HepG2 (cell line): ENCODE data around the gene C11orf16. TPM values are rescaled to one million over a fixed set of nuclear protein-coding genes. Genes with fewer than 3 reads are reported as not detected.

Experiments used
- ATAC-seq: fragments of 200-7000 bp; cut with Tn5 transposase; 3 replicates; pipeline ENCODE4 v1.9.1; 2020; ENCODE audit warnings: mild to moderate bottlenecking, moderate library complexity
- BruUV-seq: library from RNA; stranded (reverse); fragments of 400-500 nt; replicated peaks from 2 replicates; lab custom pipeline; 2021; lab: Mats Ljungman, UMichigan
- CTCF ChIA-PET: fragments of 300-600 bp; formaldehyde crosslinking; extraction: SDS; loops from one replicate; lab custom pipeline; 2021; ENCODE audit warnings: low total read pairs, inconsistent platforms, low intra/inter-chr PET ratio; lab: Yijun Ruan, JAX
- POLR2A ChIA-PET: fragments of 350-600 bp; sonication (Branson Sonifier 250); formaldehyde crosslinking; loops from one replicate; lab custom pipeline; 2020; ENCODE audit warnings: antibody characterized with exemption, inconsistent platforms; lab: Yijun Ruan, JAX
- DNase-seq: peaks from one replicate; pipeline ENCODE4 v3.0.0-alpha.2; 2015; ENCODE audit warnings: low spot score
- FAIRE-seq: peaks from 3 replicates; lab custom pipeline; 2011; peaks lifted over from hg19 to GRCh38; lab: Jason Lieb, UNC
- H2AFZ ChIP-seq: one replicate; pipeline ENCODE4 v1.6.1; 2011; ENCODE audit warnings: low read length, inconsistent platforms
- H3K27ac ChIP-seq: fragments of 300-600 bp; 3 replicates; pipeline ENCODE4 v1.8.0; 2011; ENCODE audit warnings: mixed run types, mild to moderate bottlenecking, mixed read lengths, low read length, inconsistent platforms; ENCODE audit not compliant: insufficient read depth; ENCODE audit errors: extremely low read length
- H3K27me3 ChIP-seq, 2 experiments: fragments of 200-600 bp in 1 of 2; 2 replicates in 1 of 2; 3 replicates in 1 of 2; pipeline versions ENCODE4 v1.6.0 to v1.8.0; 2011; ENCODE audit warnings: low read length in 2 of 2, mild to moderate bottlenecking in 2 of 2, moderate library complexity in 2 of 2, inconsistent platforms in 1 of 2; ENCODE audit not compliant: insufficient read depth in 2 of 2, control insufficient read depth in 1 of 2
- H3K36me3 ChIP-seq, 2 experiments: fragments of 200-600 bp in 1 of 2; replicated peaks in 1 of 2; 2 replicates in 1 of 2; 3 replicates in 1 of 2; pipeline versions ENCODE4 v1.5.1 to v1.8.0; 2011; ENCODE audit warnings: low read length in 2 of 2, inconsistent platforms in 1 of 2; ENCODE audit not compliant: insufficient read depth in 2 of 2, control insufficient read depth in 1 of 2
- H3K4me1 ChIP-seq: 2 replicates; pipeline ENCODE4 v1.5.1; 2012; ENCODE audit warnings: low read length, inconsistent platforms; ENCODE audit not compliant: insufficient read depth
- H3K4me2 ChIP-seq: 2 replicates; pipeline ENCODE4 v1.6.0; 2011; ENCODE audit warnings: low read depth, low read length, inconsistent platforms
- H3K4me3 ChIP-seq, 3 experiments: fragments of 200-600 bp in 1 of 3; sonication (generic), shearing (Covaris generic) in 1 of 3; replicated peaks in 1 of 3; 2 replicates each; pipeline ENCODE4 v1.5.1; 2011 to 2016; ENCODE audit warnings: low read length in 3 of 3, inconsistent platforms in 2 of 3, low read depth in 2 of 3, mild to moderate bottlenecking in 2 of 3, control low read depth in 1 of 3, mixed read lengths in 1 of 3; ENCODE audit not compliant: insufficient read depth in 1 of 3
- H3K79me2 ChIP-seq: one replicate; pipeline ENCODE4 v1.6.1; 2011; ENCODE audit warnings: low read length, inconsistent platforms; ENCODE audit not compliant: insufficient read depth
- H3K9ac ChIP-seq: 2 replicates; pipeline ENCODE4 v1.6.0; 2011; ENCODE audit warnings: mild to moderate bottlenecking, low read depth, low read length, inconsistent platforms; ENCODE audit not compliant: insufficient read depth
- H3K9me3 ChIP-seq: 2 replicates; pipeline ENCODE4 v1.5.1; 2012; ENCODE audit warnings: mild to moderate bottlenecking, low read length
- H4K20me1 ChIP-seq: 2 replicates; pipeline ENCODE4 v1.6.0; 2011; ENCODE audit warnings: inconsistent platforms, mild to moderate bottlenecking, low read length, moderate library complexity; ENCODE audit not compliant: insufficient read depth
- AKNA ChIP-seq: sonication (generic); formaldehyde crosslinking; IDR thresholded peaks from 2 replicates; pipeline ENCODE4 v1.4.0; 2020; ENCODE audit warnings: missing genetic modification reagents, borderline replicate concordance
- MEIS2 ChIP-seq: sonication (generic); formaldehyde crosslinking; IDR thresholded peaks from 2 replicates; pipeline ENCODE4 v1.9.0; 2021; ENCODE audit warnings: mild to moderate bottlenecking, missing genetic modification reagents
- PAF1 ChIP-seq: IDR thresholded peaks from 2 replicates; pipeline ENCODE4 v1.6.1; 2016; ENCODE audit warnings: missing genetic modification reagents, missing compliant biosample characterization
- RXRB ChIP-seq: IDR thresholded peaks from 2 replicates; pipeline ENCODE4 v1.6.1; 2016; ENCODE audit warnings: borderline replicate concordance, missing genetic modification reagents, missing compliant biosample characterization
- SPEN ChIP-seq: sonication (generic); formaldehyde crosslinking; IDR thresholded peaks from 2 replicates; pipeline ENCODE4 v1.5.1; 2020; ENCODE audit warnings: low read depth, mild to moderate bottlenecking, missing genetic modification reagents
- ZBTB26 ChIP-seq: IDR thresholded peaks from 2 replicates; pipeline ENCODE4 v1.6.1; 2016; ENCODE audit warnings: missing compliant biosample characterization, missing genetic modification reagents, borderline replicate concordance
- ZIK1 ChIP-seq: sonication (generic); formaldehyde crosslinking; IDR thresholded peaks from 2 replicates; pipeline ENCODE4 v1.5.0; 2020; ENCODE audit warnings: mild to moderate bottlenecking, low read depth, missing genetic modification reagents, borderline replicate concordance
- ZNF652 ChIP-seq: IDR thresholded peaks from 2 replicates; pipeline ENCODE4 v1.6.1; 2016; ENCODE audit warnings: low read depth, borderline replicate concordance
- ZNF83 ChIP-seq: sonication (generic); formaldehyde crosslinking; IDR thresholded peaks from 2 replicates; pipeline ENCODE4 v1.4.0; 2020; ENCODE audit warnings: missing genetic modification reagents, mild to moderate bottlenecking, borderline replicate concordance
- WGBS: methylation state at CpG from one replicate; pipeline ENCODE4 v1.1.6; 2017; ENCODE audit warnings: low lambda C conversion rate; 5-methylcytosine and 5-hydroxymethylcytosine counted together
- in situ Hi-C: cut with HindIII; loops from 2 replicates; pipeline ENCODE4 v1.10.0; 2017; ENCODE audit warnings: low pct_unique_long_range_greater_than_20kb; ENCODE audit not compliant: extremely low pct_ligation_motif_present
- intact Hi-C: fragments of 100-400 bp; cut with micrococcal nuclease; formaldehyde crosslinking; loops from one replicate; pipeline ENCODE4 v1.10.0; 2022; ENCODE audit not compliant: unreplicated experiment
- polyA plus RNA-seq, 8 experiments: library from polyadenylated mRNA; depleted of rRNA in 3 of 8; stranded (reverse) in 7 of 8; unstranded in 1 of 8; fragments of >200 nt; fragmentation: Illumina TruSeq in 4 of 8; extraction: Trizol in 4 of 8; gene quantifications; 2 replicates each; pipeline versions ENCODE4 v1.2.1 to v1.2.3, GENCODE V29; 2011 to 2016; ENCODE audit warnings: low read depth in 4 of 8, missing spikeins in 1 of 8, mixed read lengths in 1 of 8; ENCODE audit not compliant: insufficient read depth in 1 of 8
- total RNA-seq, 5 experiments: library from RNA; depleted of rRNA; stranded (reverse); fragments of >200 nt; fragmentation: Illumina TruSeq; extraction: Trizol; gene quantifications; 2 replicates each; pipeline ENCODE4 v1.2.3, GENCODE V29; 2016; ENCODE audit warnings: low read depth in 1 of 5
- TF ChIP-seq, protein P1 (sequence below): sonication (generic); formaldehyde crosslinking; conservative IDR thresholded peaks from 2 replicates; pipeline ENCODE4 v1.5.0; 2020; ENCODE audit warnings: missing genetic modification reagents
- TF ChIP-seq, protein P2 (sequence below): sonication (generic); formaldehyde crosslinking; IDR thresholded peaks from 2 replicates; pipeline ENCODE4 v1.5.0; 2020; ENCODE audit warnings: missing genetic modification reagents

C11orf16 gene
- total and polyA plus RNA-seq, 2 of the 13 experiments (the other 11 are each of a cell fraction or from before 2014, with no cell fraction given): not detected

GRCh38 chr11:8964324-8965320 is 31.9 kb upstream of the C11orf16 start, which contains the start of gene TMEM9B:
TMEM9B (minus strand) TSS chr11:8964442; CDS start chr11:8964313, 129 bp downstream.
- peak; percentile 23 for FAIRE-seq
- TF ChIP-seq ZNF83 (CRISPR knock-in tag) (no peak), SPEN (CRISPR knock-in tag) (peak; percentile 86; the same call in 1 of the 2 replicates), PAF1 (CRISPR knock-in tag) (no peak), AKNA (peak; percentile 87; the same call in 1 of the 2 replicates), ZIK1 (0 out of 2 replicates have a peak, but pooled peaks have one; percentile 40), MEIS2 (CRISPR knock-in tag) (peak; percentile 50; the same call in 1 of the 2 replicates), RXRB (CRISPR knock-in tag) (no peak), ZBTB26 (CRISPR knock-in tag) (peak; percentile 26; the same call in 1 of the 2 replicates), ZNF652 (CRISPR knock-in tag) (0 out of 2 replicates have a peak, but pooled peaks have one; percentile 9)
- TF ChIP-seq, protein P1, sequence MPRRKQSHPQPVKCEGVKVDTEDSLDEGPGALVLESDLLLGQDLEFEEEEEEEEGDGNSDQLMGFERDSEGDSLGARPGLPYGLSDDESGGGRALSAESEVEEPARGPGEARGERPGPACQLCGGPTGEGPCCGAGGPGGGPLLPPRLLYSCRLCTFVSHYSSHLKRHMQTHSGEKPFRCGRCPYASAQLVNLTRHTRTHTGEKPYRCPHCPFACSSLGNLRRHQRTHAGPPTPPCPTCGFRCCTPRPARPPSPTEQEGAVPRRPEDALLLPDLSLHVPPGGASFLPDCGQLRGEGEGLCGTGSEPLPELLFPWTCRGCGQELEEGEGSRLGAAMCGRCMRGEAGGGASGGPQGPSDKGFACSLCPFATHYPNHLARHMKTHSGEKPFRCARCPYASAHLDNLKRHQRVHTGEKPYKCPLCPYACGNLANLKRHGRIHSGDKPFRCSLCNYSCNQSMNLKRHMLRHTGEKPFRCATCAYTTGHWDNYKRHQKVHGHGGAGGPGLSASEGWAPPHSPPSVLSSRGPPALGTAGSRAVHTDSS (CRISPR knock-in tag): no peak
- TF ChIP-seq, protein P2, sequence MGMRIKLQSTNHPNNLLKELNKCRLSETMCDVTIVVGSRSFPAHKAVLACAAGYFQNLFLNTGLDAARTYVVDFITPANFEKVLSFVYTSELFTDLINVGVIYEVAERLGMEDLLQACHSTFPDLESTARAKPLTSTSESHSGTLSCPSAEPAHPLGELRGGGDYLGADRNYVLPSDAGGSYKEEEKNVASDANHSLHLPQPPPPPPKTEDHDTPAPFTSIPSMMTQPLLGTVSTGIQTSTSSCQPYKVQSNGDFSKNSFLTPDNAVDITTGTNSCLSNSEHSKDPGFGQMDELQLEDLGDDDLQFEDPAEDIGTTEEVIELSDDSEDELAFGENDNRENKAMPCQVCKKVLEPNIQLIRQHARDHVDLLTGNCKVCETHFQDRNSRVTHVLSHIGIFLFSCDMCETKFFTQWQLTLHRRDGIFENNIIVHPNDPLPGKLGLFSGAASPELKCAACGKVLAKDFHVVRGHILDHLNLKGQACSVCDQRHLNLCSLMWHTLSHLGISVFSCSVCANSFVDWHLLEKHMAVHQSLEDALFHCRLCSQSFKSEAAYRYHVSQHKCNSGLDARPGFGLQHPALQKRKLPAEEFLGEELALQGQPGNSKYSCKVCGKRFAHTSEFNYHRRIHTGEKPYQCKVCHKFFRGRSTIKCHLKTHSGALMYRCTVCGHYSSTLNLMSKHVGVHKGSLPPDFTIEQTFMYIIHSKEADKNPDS (CRISPR knock-in tag): no peak

More at GRCh38 chr11:8964324-8965320, 31.9 kb upstream of the C11orf16 start, which contains the start of gene TMEM9B:
- no peaks in the 10 kb centered on the region for H3K36me3 ChIP-seq
- ATAC-seq (peak; percentile 92), DNase-seq (peak; percentile 84)
- ChIA-PET CTCF (no interaction called here), POLR2A (interaction anchor here (0.6 to 2.0 kb wide), 18 partner anchors 11 to 1844 kb away, joined by 3 to 12 read pairs (median 4); partner anchors contain the start of genes AKIP1, EIF4G2, RPL27A and TRIM66)
- H4K20me1 ChIP-seq: no peaks in the 10 kb centered on the region
- peak within 1 kb of the TSS; percentile 86 to 93 (median 89) for H3K4me3 ChIP-seq
- H3K9ac ChIP-seq: peak within 1 kb of the TSS; percentile 86
- peaks cover 19% of the 10 kb centered on the region for H3K4me1 ChIP-seq
- H3K27me3 ChIP-seq: no peaks in the 10 kb centered on the region
- H3K4me2 ChIP-seq: peak within 1 kb of the TSS; percentile 84
- intact Hi-C loops: loop anchor here (1.0 to 5.0 kb wide), 3 partner anchors 54 to 277 kb away; partner anchors contain the start of gene AKIP1
- WGBS: 0% methylated on average over 2 of the region's 67 CpGs
- H3K79me2 ChIP-seq: peaks cover 11% of the 10 kb centered on the region
- H3K27ac ChIP-seq: peak within 1 kb of the TSS; percentile 88
- in situ Hi-C loops: loop anchor here (25.0 kb wide), 1 partner anchor 277 kb away; the partner anchor contains the start of genes RPL27A and TRIM66
- no peak within 1 kb of the TSS for H2AFZ ChIP-seq
- H3K9me3 ChIP-seq: no peaks in the 10 kb centered on the region
- TSS peak; percentile 80 for BruUV-seq
